GM23338 (cell line): ENCODE data around the gene SLC5A11. TPM values are rescaled to one million over a fixed set of nuclear protein-coding genes. Genes with fewer than 3 reads are reported as not detected.

Experiments
- ATAC-seq: fragments of 200-7000 bp; cut with Tn5 transposase; 3 replicates; pipeline ENCODE4 v1.9.1; 2020
- DNase-seq: peaks from one replicate; pipeline ENCODE4 v3.0.0-alpha.2; 2015; ENCODE audit warnings: low spot score
- H2AFZ ChIP-seq: fragments of 200-600 bp; sonication (generic); 2 replicates; pipeline ENCODE4 v1.8.0; 2016; ENCODE audit warnings: antibody characterized with exemption, mild to moderate bottlenecking, moderate library complexity
- H3F3A ChIP-seq: fragments of 200-600 bp; sonication (generic); replicated peaks from 2 replicates; pipeline ENCODE4 v1.8.0; 2017; ENCODE audit warnings: antibody characterized with exemption, mixed run types, low read depth
- H3K27ac ChIP-seq: fragments of 200-600 bp; sonication (generic); 2 replicates; pipeline ENCODE4 v1.6.1; 2016; ENCODE audit warnings: low read depth
- H3K27me3 ChIP-seq: fragments of 200-600 bp; sonication (generic); 2 replicates; pipeline ENCODE4 v1.8.0; 2016; ENCODE audit warnings: mild to moderate bottlenecking, mixed run types, moderate library complexity; ENCODE audit not compliant: insufficient read depth
- H3K36me3 ChIP-seq: fragments of 200-600 bp; sonication (generic); 2 replicates; pipeline ENCODE4 v1.8.0; 2016; ENCODE audit warnings: mild to moderate bottlenecking; ENCODE audit not compliant: insufficient read depth
- H3K4me1 ChIP-seq: fragments of 200-600 bp; sonication (generic); 2 replicates; pipeline ENCODE4 v1.8.0; 2016; ENCODE audit warnings: mild to moderate bottlenecking, moderate library complexity; ENCODE audit not compliant: insufficient read depth
- H3K4me2 ChIP-seq: fragments of 200-600 bp; sonication (generic); 2 replicates; pipeline ENCODE4 v1.7.1; 2017; ENCODE audit warnings: mixed run types
- H3K4me3 ChIP-seq: fragments of 200-600 bp; sonication (generic); 2 replicates; pipeline ENCODE4 v1.6.1; 2016; ENCODE audit warnings: mixed run types
- H3K79me2 ChIP-seq: fragments of 200-600 bp; sonication (generic); replicated peaks from 2 replicates; pipeline ENCODE4 v1.8.0; 2017; ENCODE audit warnings: mild to moderate bottlenecking; ENCODE audit not compliant: insufficient read depth
- H3K9me2 ChIP-seq: fragments of 200-600 bp; sonication (generic); 2 replicates; pipeline ENCODE4 v1.8.0; 2017; ENCODE audit not compliant: insufficient read depth
- H4K20me1 ChIP-seq: fragments of 200-600 bp; sonication (generic); replicated peaks from 2 replicates; pipeline ENCODE4 v1.8.0; 2017; ENCODE audit warnings: mild to moderate bottlenecking; ENCODE audit not compliant: insufficient read depth
- H3K27ac Mint-ChIP-seq: 2 replicates; pipeline ENCODE4 v1.8.0; 2020; ENCODE audit warnings: inconsistent platforms, mild to moderate bottlenecking, moderate library complexity, mixed read lengths
- H3K27me3 Mint-ChIP-seq: 3 replicates; pipeline ENCODE4 v1.8.0; 2022; ENCODE audit warnings: low read depth, mild to moderate bottlenecking, moderate library complexity, mixed read lengths, inconsistent platforms; ENCODE audit not compliant: insufficient read depth, poor library complexity
- H3K36me3 Mint-ChIP-seq: 3 replicates; pipeline ENCODE4 v1.8.0; 2021; ENCODE audit warnings: low read depth, mild to moderate bottlenecking, inconsistent platforms, moderate library complexity, mixed read lengths
- H3K4me1 Mint-ChIP-seq: 3 replicates; pipeline ENCODE4 v1.8.0; 2020; ENCODE audit warnings: mild to moderate bottlenecking, inconsistent platforms, mixed read lengths
- H3K4me3 Mint-ChIP-seq: 3 replicates; pipeline ENCODE4 v1.8.0; 2021; ENCODE audit warnings: moderate library complexity, mild to moderate bottlenecking, inconsistent platforms, mixed read lengths
- H3K9me3 Mint-ChIP-seq: 3 replicates; pipeline ENCODE4 v1.8.0; 2020; ENCODE audit warnings: moderate library complexity, mild to moderate bottlenecking, inconsistent platforms, mixed read lengths
- CREB1 ChIP-seq: fragments of 250-450 bp; sonication (Bioruptor Pico); IDR thresholded peaks from 2 replicates; pipeline ENCODE4 v1.5.0; 2020; ENCODE audit warnings: low read depth, mild to moderate bottlenecking, moderate library complexity
- EZH2 ChIP-seq: fragments of 200-600 bp; sonication (generic); IDR thresholded peaks from one replicate; pipeline ENCODE4 v1.8.0; 2017; ENCODE audit warnings: antibody characterized with exemption, mild to moderate bottlenecking, low read depth; ENCODE audit not compliant: unreplicated experiment
- EZH2phosphoT487 ChIP-seq: fragments of 200-600 bp; sonication (generic); IDR thresholded peaks from one replicate; pipeline ENCODE4 v1.8.1; 2018; ENCODE audit warnings: antibody characterized with exemption; ENCODE audit not compliant: unreplicated experiment
- JUNB ChIP-seq: IDR thresholded peaks from one replicate; pipeline ENCODE4 v1.6.1; 2016; ENCODE audit warnings: antibody characterized with exemption; ENCODE audit not compliant: unreplicated experiment
- NANOG ChIP-seq: IDR thresholded peaks from 2 replicates; pipeline ENCODE4 v1.6.1; 2016; ENCODE audit warnings: antibody characterized with exemption, borderline replicate concordance
- POLR2AphosphoS5 ChIP-seq: IDR thresholded peaks from 2 replicates; pipeline ENCODE4 v1.6.1; 2016; ENCODE audit warnings: antibody characterized with exemption, low read depth
- STAT1 ChIP-seq: IDR thresholded peaks from one replicate; pipeline ENCODE4 v1.6.1; 2016; ENCODE audit warnings: antibody characterized with exemption; ENCODE audit not compliant: unreplicated experiment
- ZNF114 ChIP-seq: fragments of 250-450 bp; sonication (Bioruptor Pico); IDR thresholded peaks from 2 replicates; pipeline ENCODE4 v1.5.0; 2020; ENCODE audit warnings: mild to moderate bottlenecking, moderate library complexity
- ZNF331 ChIP-seq: fragments of 250-450 bp; sonication (Bioruptor Pico); IDR thresholded peaks from 2 replicates; pipeline ENCODE4 v1.5.0; 2020; ENCODE audit warnings: low read depth, mild to moderate bottlenecking, moderate library complexity
- polyA plus RNA-seq: library from polyadenylated mRNA; unstranded; fragments of >200 nt; fragmentation: Nextera tagmentation; extraction: Ambion mirVana; gene quantifications from 2 replicates; pipeline ENCODE4 v1.2.1, GENCODE V29; 2016
- total RNA-seq: library from RNA; depleted of rRNA; stranded (reverse); fragments of >200 nt; shearing (Covaris generic); gene quantifications from 2 replicates; pipeline ENCODE4 v1.2.3, GENCODE V29; 2014
- TF ChIP-seq, protein P1 (sequence below): fragments of 250-450 bp; sonication (Bioruptor Pico); IDR thresholded peaks from 2 replicates; pipeline ENCODE4 v1.5.0; 2020; ENCODE audit warnings: mild to moderate bottlenecking, moderate library complexity
- TF ChIP-seq, protein P2 (sequence below): IDR thresholded peaks from one replicate; pipeline ENCODE4 v1.6.1; 2018; ENCODE audit warnings: antibody characterized with exemption; ENCODE audit not compliant: unreplicated experiment
- TF ChIP-seq, protein P3 (sequence below), 2 experiments: fragments of 200-600 bp in 1 of 2; sonication (generic) in 1 of 2; conservative IDR thresholded peaks; 2 replicates each; pipeline versions ENCODE4 v1.5.1 to v1.6.1; 2016 to 2017; ENCODE audit warnings: antibody characterized with exemption in 2 of 2, low read depth in 2 of 2, mild to moderate bottlenecking in 2 of 2, moderate library complexity in 1 of 2
- TF ChIP-seq, protein P4 (sequence below): IDR thresholded peaks from 2 replicates; pipeline ENCODE4 v1.6.1; 2016; ENCODE audit warnings: antibody characterized with exemption

Gene SLC5A11
- total and polyA plus RNA-seq, 2 experiments from 2014 or later = 0.07 TPM; not detected in 1

DNA sequence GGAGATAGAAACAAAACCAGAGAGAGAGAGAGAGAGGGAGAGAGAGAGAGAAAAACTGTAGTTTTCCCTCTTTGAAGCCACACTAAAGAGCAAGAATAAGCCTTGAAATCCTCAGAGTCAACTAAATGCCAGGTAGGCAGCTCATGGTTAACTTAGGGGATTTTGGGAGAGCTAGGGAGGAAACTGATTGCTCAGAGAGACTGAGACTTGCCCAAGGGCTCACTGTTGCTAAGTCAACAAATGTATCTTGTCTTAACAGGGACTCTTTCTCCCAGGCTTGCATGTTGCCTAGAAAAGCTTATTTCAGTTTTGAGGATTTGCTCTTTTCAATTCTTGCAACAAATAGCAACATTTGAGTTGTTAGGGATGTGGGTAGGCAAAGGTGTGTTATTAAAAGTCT lies 4.5 kb upstream of the SLC5A11 start:
- H3K9me3 Mint-ChIP-seq = no peaks in the 10 kb centered on the region

More for the DNA sequence above, 4.5 kb upstream of the SLC5A11 start:
- no peaks in the 10 kb centered on the region for H3F3A ChIP-seq
- TF ChIP-seq STAT1 (no peak), ZNF114 (CRISPR knock-in tag) (no peak), JUNB (no peak), EZH2 (no peak), NANOG (no peak), POLR2AphosphoS5 (no peak), EZH2phosphoT487 (no peak), ZNF331 (no peak), CREB1 (CRISPR knock-in tag) (no peak)
- TF ChIP-seq, protein P1, sequence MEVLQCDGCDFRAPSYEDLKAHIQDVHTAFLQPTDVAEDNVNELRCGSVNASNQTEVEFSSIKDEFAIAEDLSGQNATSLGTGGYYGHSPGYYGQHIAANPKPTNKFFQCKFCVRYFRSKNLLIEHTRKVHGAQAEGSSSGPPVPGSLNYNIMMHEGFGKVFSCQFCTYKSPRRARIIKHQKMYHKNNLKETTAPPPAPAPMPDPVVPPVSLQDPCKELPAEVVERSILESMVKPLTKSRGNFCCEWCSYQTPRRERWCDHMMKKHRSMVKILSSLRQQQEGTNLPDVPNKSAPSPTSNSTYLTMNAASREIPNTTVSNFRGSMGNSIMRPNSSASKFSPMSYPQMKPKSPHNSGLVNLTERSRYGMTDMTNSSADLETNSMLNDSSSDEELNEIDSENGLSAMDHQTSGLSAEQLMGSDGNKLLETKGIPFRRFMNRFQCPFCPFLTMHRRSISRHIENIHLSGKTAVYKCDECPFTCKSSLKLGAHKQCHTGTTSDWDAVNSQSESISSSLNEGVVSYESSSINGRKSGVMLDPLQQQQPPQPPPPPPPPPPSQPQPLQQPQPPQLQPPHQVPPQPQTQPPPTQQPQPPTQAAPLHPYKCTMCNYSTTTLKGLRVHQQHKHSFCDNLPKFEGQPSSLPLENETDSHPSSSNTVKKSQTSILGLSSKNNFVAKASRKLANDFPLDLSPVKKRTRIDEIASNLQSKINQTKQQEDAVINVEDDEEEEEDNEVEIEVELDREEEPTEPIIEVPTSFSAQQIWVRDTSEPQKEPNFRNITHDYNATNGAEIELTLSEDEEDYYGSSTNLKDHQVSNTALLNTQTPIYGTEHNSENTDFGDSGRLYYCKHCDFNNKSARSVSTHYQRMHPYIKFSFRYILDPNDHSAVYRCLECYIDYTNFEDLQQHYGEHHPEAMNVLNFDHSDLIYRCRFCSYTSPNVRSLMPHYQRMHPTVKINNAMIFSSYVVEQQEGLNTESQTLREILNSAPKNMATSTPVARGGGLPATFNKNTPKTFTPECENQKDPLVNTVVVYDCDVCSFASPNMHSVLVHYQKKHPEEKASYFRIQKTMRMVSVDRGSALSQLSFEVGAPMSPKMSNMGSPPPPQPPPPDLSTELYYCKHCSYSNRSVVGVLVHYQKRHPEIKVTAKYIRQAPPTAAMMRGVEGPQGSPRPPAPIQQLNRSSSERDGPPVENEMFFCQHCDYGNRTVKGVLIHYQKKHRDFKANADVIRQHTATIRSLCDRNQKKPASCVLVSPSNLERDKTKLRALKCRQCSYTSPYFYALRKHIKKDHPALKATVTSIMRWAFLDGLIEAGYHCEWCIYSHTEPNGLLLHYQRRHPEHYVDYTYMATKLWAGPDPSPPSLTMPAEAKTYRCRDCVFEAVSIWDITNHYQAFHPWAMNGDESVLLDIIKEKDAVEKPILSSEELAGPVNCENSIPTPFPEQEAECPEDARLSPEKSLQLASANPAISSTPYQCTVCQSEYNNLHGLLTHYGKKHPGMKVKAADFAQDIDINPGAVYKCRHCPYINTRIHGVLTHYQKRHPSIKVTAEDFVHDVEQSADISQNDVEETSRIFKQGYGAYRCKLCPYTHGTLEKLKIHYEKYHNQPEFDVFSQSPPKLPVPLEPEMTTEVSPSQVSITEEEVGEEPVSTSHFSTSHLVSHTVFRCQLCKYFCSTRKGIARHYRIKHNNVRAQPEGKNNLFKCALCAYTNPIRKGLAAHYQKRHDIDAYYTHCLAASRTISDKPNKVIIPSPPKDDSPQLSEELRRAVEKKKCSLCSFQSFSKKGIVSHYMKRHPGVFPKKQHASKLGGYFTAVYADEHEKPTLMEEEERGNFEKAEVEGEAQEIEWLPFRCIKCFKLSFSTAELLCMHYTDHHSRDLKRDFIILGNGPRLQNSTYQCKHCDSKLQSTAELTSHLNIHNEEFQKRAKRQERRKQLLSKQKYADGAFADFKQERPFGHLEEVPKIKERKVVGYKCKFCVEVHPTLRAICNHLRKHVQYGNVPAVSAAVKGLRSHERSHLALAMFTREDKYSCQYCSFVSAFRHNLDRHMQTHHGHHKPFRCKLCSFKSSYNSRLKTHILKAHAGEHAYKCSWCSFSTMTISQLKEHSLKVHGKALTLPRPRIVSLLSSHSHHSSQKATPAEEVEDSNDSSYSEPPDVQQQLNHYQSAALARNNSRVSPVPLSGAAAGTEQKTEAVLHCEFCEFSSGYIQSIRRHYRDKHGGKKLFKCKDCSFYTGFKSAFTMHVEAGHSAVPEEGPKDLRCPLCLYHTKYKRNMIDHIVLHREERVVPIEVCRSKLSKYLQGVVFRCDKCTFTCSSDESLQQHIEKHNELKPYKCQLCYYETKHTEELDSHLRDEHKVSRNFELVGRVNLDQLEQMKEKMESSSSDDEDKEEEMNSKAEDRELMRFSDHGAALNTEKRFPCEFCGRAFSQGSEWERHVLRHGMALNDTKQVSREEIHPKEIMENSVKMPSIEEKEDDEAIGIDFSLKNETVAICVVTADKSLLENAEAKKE (CRISPR knock-in tag) = no peak
- TF ChIP-seq, protein P2, sequence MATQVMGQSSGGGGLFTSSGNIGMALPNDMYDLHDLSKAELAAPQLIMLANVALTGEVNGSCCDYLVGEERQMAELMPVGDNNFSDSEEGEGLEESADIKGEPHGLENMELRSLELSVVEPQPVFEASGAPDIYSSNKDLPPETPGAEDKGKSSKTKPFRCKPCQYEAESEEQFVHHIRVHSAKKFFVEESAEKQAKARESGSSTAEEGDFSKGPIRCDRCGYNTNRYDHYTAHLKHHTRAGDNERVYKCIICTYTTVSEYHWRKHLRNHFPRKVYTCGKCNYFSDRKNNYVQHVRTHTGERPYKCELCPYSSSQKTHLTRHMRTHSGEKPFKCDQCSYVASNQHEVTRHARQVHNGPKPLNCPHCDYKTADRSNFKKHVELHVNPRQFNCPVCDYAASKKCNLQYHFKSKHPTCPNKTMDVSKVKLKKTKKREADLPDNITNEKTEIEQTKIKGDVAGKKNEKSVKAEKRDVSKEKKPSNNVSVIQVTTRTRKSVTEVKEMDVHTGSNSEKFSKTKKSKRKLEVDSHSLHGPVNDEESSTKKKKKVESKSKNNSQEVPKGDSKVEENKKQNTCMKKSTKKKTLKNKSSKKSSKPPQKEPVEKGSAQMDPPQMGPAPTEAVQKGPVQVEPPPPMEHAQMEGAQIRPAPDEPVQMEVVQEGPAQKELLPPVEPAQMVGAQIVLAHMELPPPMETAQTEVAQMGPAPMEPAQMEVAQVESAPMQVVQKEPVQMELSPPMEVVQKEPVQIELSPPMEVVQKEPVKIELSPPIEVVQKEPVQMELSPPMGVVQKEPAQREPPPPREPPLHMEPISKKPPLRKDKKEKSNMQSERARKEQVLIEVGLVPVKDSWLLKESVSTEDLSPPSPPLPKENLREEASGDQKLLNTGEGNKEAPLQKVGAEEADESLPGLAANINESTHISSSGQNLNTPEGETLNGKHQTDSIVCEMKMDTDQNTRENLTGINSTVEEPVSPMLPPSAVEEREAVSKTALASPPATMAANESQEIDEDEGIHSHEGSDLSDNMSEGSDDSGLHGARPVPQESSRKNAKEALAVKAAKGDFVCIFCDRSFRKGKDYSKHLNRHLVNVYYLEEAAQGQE = no peak
- TF ChIP-seq, protein P3, sequence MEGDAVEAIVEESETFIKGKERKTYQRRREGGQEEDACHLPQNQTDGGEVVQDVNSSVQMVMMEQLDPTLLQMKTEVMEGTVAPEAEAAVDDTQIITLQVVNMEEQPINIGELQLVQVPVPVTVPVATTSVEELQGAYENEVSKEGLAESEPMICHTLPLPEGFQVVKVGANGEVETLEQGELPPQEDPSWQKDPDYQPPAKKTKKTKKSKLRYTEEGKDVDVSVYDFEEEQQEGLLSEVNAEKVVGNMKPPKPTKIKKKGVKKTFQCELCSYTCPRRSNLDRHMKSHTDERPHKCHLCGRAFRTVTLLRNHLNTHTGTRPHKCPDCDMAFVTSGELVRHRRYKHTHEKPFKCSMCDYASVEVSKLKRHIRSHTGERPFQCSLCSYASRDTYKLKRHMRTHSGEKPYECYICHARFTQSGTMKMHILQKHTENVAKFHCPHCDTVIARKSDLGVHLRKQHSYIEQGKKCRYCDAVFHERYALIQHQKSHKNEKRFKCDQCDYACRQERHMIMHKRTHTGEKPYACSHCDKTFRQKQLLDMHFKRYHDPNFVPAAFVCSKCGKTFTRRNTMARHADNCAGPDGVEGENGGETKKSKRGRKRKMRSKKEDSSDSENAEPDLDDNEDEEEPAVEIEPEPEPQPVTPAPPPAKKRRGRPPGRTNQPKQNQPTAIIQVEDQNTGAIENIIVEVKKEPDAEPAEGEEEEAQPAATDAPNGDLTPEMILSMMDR (conservative IDR thresholded peaks at IDR 0.05; ENCODE audit: low read depth in 2 of 2) = no peak
- TF ChIP-seq, protein P4, sequence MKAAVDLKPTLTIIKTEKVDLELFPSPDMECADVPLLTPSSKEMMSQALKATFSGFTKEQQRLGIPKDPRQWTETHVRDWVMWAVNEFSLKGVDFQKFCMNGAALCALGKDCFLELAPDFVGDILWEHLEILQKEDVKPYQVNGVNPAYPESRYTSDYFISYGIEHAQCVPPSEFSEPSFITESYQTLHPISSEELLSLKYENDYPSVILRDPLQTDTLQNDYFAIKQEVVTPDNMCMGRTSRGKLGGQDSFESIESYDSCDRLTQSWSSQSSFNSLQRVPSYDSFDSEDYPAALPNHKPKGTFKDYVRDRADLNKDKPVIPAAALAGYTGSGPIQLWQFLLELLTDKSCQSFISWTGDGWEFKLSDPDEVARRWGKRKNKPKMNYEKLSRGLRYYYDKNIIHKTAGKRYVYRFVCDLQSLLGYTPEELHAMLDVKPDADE = no peak
- DNase-seq = no peak
- no peaks in the 10 kb centered on the region for H3K4me1 ChIP-seq
- no peak overlapping the region for H3K4me2 ChIP-seq
- H3K9me2 ChIP-seq = no peaks in the 10 kb centered on the region
- no peak overlapping the region for H3K27ac ChIP-seq
- H3K4me3 ChIP-seq = no peak overlapping the region
- no peaks in the 10 kb centered on the region for H3K27me3 ChIP-seq
- H3K36me3 ChIP-seq = no peaks in the 10 kb centered on the region
- H4K20me1 ChIP-seq = no peaks in the 10 kb centered on the region
- Mint-ChIP-seq H3K27ac (no peak overlapping the region), H3K4me3 (no peak overlapping the region), H3K27me3 (peaks cover 9% of the 10 kb centered on the region), H3K4me1 (no peaks in the 10 kb centered on the region), H3K36me3 (no peaks in the 10 kb centered on the region)
- H3K79me2 ChIP-seq = no peaks in the 10 kb centered on the region
- H2AFZ ChIP-seq = no peak overlapping the region
- no peak for ATAC-seq
